ENCODE measurements around the gene NDUFV3. TPM values are rescaled to one million over a fixed set of nuclear protein-coding genes. Genes with fewer than 3 reads are reported as not detected.

The NDUFV3 gene
- total and polyA plus RNA-seq, 2 experiments from 2014 or later: 51.5 to 71.2 TPM

DNA sequence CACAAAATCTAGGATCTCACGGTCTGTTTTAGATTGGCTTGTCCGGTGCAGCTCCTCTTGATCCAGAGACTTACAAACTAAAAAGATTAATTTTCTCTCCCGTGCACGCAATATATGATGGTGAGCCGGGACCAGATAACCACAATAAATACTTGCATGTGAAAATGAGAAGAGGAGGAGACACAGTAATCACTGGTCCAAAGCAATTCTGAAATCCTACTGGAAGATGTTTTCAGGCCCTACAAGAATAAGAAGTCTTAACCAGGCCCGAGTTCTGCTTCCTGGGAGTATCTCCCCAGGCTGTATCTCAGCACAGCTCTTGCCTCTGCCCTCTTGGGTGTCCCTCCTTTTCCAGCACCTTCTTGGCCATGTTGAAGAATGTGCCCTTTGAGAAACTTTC is 12.8 kb upstream of the NDUFV3 start (continued):
- TF ChIP-seq POLR2AphosphoS5 (IDR thresholded peaks at IDR 0.05; ENCODE audit: low read depth) (no peak), ZNF331 (CRISPR knock-in tag; IDR thresholded peaks at IDR 0.05; ENCODE audit: low read depth) (no peak), ZNF114 (CRISPR knock-in tag; IDR thresholded peaks at IDR 0.05) (no peak), NANOG (IDR thresholded peaks at IDR 0.05; ENCODE audit: borderline replicate concordance) (no peak)
- TF ChIP-seq, protein P1, sequence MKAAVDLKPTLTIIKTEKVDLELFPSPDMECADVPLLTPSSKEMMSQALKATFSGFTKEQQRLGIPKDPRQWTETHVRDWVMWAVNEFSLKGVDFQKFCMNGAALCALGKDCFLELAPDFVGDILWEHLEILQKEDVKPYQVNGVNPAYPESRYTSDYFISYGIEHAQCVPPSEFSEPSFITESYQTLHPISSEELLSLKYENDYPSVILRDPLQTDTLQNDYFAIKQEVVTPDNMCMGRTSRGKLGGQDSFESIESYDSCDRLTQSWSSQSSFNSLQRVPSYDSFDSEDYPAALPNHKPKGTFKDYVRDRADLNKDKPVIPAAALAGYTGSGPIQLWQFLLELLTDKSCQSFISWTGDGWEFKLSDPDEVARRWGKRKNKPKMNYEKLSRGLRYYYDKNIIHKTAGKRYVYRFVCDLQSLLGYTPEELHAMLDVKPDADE (IDR thresholded peaks at IDR 0.05): no peak

DNA sequence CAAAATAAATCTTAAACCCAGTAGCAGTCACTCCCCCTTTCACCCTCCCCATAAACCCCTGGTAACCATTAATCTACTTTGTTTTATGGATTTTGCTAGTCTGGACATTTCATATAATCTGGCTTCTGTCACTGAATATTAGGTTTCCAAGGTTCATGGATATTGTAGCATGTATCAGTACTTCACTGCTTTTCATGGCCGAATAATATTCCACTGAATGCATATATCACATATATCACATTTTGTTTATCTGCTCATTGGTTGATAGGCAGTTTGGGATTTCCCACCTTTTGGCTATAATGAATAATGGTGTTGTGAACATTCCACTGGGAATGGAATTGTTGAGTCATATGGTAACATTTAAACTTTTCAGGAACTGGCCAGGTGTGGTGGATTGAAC is 9.2 kb upstream of the NDUFV3 start:
- H3K27ac ChIP-seq (ENCODE audit: low read depth): no peak overlapping the region
- peaks cover 18% of the 10 kb centered on the region for H3K79me2 ChIP-seq (replicated peaks; ENCODE audit: insufficient read depth)
- Mint-ChIP-seq H3K9me3 (peaks cover 4% of the 10 kb centered on the region; the same call in 2 of the 3 replicates), H3K27ac (no peak overlapping the region), H3K27me3 (ENCODE audit: insufficient read depth, low read depth, poor library complexity) (peaks cover 9% of the 10 kb centered on the region), H3K4me3 (no peak overlapping the region), H3K36me3 (ENCODE audit: low read depth) (peaks cover 11% of the 10 kb centered on the region; the same call in 2 of the 3 replicates), H3K4me1 (peaks cover 11% of the 10 kb centered on the region; the same call in 2 of the 3 replicates)
- ATAC-seq (no peak), DNase-seq (ENCODE audit: low spot score) (no peak)
- H3K36me3 ChIP-seq (ENCODE audit: insufficient read depth): peaks cover 3% of the 10 kb centered on the region; the same call in 1 of the 2 replicates
- no peak overlapping the region for H3K4me3 ChIP-seq
- no peaks in the 10 kb centered on the region for H3K9me2 ChIP-seq (ENCODE audit: insufficient read depth)
- no peaks in the 10 kb centered on the region; the same call in 1 of the 2 replicates for H4K20me1 ChIP-seq (replicated peaks; ENCODE audit: insufficient read depth)
- peaks cover 13% of the 10 kb centered on the region for H3K4me1 ChIP-seq (ENCODE audit: insufficient read depth)
- H2AFZ ChIP-seq: no peak overlapping the region
- H3K4me2 ChIP-seq: no peak overlapping the region
- H3K27me3 ChIP-seq (ENCODE audit: insufficient read depth): no peaks in the 10 kb centered on the region
- H3F3A ChIP-seq (replicated peaks; ENCODE audit: low read depth): peaks cover 13% of the 10 kb centered on the region
- TF ChIP-seq POLR2AphosphoS5 (IDR thresholded peaks at IDR 0.05; ENCODE audit: low read depth) (no peak), NANOG (IDR thresholded peaks at IDR 0.05; ENCODE audit: borderline replicate concordance) (no peak), EZH2 (IDR thresholded peaks at IDR 0.05; ENCODE audit: low read depth, unreplicated experiment) (no peak), STAT1 (IDR thresholded peaks at IDR 0.05; ENCODE audit: unreplicated experiment) (no peak), EZH2phosphoT487 (IDR thresholded peaks at IDR 0.05; ENCODE audit: unreplicated experiment) (no peak), CREB1 (CRISPR knock-in tag; IDR thresholded peaks at IDR 0.05; ENCODE audit: low read depth) (no peak), ZNF331 (CRISPR knock-in tag; IDR thresholded peaks at IDR 0.05; ENCODE audit: low read depth) (no peak)
- TF ChIP-seq, protein P1 (IDR thresholded peaks at IDR 0.05): no peak
- TF ChIP-seq, protein P2, sequence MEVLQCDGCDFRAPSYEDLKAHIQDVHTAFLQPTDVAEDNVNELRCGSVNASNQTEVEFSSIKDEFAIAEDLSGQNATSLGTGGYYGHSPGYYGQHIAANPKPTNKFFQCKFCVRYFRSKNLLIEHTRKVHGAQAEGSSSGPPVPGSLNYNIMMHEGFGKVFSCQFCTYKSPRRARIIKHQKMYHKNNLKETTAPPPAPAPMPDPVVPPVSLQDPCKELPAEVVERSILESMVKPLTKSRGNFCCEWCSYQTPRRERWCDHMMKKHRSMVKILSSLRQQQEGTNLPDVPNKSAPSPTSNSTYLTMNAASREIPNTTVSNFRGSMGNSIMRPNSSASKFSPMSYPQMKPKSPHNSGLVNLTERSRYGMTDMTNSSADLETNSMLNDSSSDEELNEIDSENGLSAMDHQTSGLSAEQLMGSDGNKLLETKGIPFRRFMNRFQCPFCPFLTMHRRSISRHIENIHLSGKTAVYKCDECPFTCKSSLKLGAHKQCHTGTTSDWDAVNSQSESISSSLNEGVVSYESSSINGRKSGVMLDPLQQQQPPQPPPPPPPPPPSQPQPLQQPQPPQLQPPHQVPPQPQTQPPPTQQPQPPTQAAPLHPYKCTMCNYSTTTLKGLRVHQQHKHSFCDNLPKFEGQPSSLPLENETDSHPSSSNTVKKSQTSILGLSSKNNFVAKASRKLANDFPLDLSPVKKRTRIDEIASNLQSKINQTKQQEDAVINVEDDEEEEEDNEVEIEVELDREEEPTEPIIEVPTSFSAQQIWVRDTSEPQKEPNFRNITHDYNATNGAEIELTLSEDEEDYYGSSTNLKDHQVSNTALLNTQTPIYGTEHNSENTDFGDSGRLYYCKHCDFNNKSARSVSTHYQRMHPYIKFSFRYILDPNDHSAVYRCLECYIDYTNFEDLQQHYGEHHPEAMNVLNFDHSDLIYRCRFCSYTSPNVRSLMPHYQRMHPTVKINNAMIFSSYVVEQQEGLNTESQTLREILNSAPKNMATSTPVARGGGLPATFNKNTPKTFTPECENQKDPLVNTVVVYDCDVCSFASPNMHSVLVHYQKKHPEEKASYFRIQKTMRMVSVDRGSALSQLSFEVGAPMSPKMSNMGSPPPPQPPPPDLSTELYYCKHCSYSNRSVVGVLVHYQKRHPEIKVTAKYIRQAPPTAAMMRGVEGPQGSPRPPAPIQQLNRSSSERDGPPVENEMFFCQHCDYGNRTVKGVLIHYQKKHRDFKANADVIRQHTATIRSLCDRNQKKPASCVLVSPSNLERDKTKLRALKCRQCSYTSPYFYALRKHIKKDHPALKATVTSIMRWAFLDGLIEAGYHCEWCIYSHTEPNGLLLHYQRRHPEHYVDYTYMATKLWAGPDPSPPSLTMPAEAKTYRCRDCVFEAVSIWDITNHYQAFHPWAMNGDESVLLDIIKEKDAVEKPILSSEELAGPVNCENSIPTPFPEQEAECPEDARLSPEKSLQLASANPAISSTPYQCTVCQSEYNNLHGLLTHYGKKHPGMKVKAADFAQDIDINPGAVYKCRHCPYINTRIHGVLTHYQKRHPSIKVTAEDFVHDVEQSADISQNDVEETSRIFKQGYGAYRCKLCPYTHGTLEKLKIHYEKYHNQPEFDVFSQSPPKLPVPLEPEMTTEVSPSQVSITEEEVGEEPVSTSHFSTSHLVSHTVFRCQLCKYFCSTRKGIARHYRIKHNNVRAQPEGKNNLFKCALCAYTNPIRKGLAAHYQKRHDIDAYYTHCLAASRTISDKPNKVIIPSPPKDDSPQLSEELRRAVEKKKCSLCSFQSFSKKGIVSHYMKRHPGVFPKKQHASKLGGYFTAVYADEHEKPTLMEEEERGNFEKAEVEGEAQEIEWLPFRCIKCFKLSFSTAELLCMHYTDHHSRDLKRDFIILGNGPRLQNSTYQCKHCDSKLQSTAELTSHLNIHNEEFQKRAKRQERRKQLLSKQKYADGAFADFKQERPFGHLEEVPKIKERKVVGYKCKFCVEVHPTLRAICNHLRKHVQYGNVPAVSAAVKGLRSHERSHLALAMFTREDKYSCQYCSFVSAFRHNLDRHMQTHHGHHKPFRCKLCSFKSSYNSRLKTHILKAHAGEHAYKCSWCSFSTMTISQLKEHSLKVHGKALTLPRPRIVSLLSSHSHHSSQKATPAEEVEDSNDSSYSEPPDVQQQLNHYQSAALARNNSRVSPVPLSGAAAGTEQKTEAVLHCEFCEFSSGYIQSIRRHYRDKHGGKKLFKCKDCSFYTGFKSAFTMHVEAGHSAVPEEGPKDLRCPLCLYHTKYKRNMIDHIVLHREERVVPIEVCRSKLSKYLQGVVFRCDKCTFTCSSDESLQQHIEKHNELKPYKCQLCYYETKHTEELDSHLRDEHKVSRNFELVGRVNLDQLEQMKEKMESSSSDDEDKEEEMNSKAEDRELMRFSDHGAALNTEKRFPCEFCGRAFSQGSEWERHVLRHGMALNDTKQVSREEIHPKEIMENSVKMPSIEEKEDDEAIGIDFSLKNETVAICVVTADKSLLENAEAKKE (CRISPR knock-in tag; IDR thresholded peaks at IDR 0.05): no peak
- TF ChIP-seq, protein P3, sequence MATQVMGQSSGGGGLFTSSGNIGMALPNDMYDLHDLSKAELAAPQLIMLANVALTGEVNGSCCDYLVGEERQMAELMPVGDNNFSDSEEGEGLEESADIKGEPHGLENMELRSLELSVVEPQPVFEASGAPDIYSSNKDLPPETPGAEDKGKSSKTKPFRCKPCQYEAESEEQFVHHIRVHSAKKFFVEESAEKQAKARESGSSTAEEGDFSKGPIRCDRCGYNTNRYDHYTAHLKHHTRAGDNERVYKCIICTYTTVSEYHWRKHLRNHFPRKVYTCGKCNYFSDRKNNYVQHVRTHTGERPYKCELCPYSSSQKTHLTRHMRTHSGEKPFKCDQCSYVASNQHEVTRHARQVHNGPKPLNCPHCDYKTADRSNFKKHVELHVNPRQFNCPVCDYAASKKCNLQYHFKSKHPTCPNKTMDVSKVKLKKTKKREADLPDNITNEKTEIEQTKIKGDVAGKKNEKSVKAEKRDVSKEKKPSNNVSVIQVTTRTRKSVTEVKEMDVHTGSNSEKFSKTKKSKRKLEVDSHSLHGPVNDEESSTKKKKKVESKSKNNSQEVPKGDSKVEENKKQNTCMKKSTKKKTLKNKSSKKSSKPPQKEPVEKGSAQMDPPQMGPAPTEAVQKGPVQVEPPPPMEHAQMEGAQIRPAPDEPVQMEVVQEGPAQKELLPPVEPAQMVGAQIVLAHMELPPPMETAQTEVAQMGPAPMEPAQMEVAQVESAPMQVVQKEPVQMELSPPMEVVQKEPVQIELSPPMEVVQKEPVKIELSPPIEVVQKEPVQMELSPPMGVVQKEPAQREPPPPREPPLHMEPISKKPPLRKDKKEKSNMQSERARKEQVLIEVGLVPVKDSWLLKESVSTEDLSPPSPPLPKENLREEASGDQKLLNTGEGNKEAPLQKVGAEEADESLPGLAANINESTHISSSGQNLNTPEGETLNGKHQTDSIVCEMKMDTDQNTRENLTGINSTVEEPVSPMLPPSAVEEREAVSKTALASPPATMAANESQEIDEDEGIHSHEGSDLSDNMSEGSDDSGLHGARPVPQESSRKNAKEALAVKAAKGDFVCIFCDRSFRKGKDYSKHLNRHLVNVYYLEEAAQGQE (IDR thresholded peaks at IDR 0.05; ENCODE audit: unreplicated experiment): no peak

All from GM23338 (cell line).